Endometrial microvascular endothelial cells (primary cell): ENCODE data around the gene TPR. TPM values are rescaled to one million over a fixed set of nuclear protein-coding genes. Genes with fewer than 3 reads are reported as not detected.

Experiments used
- in situ Hi-C: cut with HindIII; loops from 2 replicates; pipeline ENCODE4 v1.10.0; 2017; ENCODE audit warnings: low sequenced_read_pairs, low pct_unique_long_range_greater_than_20kb; ENCODE audit errors: inconsistent ontology term
- total RNA-seq: library from RNA; depleted of rRNA; stranded (reverse); fragments of >200 nt; gene quantifications from one replicate; pipeline ENCODE4 v1.2.3, GENCODE V29; 2015; ENCODE audit errors: inconsistent ontology term

TPR gene
- total RNA-seq, 1 donor from 2014 or later = 52.2 TPM

DNA sequence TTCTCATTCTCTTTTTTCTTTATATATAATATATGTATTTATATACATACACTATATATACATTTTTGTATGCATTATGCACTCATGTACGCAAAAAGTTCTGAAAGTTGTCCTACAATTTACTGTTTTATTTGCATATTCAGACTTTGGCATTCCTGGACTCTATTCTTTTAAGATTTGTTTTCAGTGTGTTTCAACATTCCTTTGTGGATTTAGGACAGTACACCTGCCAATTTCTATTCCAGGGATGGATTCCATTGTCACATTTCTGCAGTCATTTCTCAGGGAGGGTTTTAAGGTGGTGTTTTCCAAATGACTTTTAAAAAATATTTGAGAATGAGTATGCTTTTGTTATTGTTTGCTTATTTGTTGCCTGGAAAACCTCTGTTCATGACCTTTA, 76.2 kb downstream of the TPR start:
- in situ Hi-C loops = no loop called here

GRCh38 chr1:186297439-186298045, 77.5 kb downstream of the TPR start:
- in situ Hi-C loops = no loop called here

- in situ Hi-C loops = no loop called here
These were observed 79.1 kb downstream of the TPR start, which contains the start of gene PRG4 for GRCh38 chr1:186295980-186296379. TSS of gene PRG4 (plus strand) at chr1:186296279.

DNA sequence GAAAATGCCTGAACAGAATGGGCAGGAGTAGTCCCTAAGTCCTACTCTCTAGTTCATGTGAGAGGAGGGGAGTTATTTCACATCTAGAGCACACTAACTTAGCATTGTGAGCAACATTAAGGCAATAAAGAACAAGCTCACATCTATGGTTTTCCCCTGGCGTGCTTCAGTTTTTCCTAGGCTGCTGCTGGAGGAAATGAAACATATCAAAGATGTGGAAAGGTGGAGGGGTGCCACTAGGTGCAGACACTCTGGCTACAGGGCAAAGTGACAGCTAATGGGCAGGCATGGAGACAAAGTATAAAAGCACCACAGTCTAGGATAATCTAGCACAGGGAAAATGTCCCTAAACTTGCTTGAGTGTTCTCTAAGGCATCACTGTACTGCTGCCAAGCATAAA, 82.2 kb downstream of the TPR start:
- in situ Hi-C loops = no loop called here

- in situ Hi-C loops = no loop called here
These were observed 83.8 kb downstream of the TPR start for GRCh38 chr1:186291271-186291670.

DNA sequence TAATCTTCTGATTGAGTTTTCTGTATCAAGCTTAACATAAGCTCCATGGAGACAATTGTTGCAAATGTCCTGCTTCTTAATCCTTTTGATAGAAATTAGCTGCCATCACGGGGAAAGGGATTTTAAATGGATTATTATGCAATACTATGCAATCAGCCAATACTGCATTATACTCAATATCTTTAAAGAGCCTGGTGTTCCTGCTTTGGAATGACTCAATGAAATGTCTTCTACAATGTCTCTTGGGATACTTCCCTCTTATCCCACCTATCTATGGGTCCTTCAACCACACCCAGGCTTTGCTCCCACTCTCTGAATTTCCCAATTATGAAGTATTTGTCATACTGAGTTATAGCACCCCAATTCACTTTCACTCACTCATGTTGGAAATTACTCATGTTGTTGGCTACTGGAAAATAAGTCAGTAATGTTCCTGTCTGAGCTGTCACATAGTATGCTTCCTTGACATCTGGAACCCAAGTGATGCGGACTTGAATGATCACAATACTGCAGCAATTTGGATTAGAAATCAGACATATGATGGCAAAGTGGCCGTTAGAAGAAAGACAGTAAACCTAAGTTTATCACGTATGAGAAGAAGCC, 85.0 kb downstream of the TPR start:
- in situ Hi-C loops = no loop called here

DNA sequence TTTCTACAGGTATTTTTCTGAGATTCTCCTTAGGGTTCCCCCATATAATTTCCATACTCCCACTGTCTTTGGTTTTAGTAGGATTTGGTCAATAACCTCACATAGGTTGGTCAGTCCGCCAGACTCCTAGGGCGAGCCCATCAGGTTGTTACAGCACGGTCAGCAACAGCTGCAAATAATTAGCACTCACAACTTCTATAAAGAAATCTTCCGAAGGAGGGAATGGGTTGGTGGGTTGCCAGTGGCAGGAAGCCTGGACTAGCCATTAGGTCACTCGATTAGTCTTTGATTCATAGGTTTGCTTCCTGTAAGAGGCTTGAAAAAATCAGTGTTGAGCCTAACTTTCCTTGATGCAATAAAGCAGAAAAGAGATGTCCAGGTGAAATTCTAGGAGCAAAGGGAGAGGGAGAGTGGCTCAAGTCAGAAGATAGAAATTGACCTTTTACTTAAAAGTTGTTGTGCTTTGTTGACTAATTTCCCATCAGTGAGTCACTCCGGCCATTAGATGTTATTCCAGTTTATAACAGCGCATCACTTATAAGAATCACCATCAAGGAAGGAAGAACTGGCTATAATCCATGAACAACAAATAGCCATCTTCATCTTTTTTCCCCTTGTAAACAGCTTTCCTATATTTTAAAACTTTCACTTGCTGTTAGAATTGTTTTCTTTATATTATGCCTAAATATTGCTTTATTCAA, 88.3 kb downstream of the TPR start:
- in situ Hi-C loops = no loop called here

- in situ Hi-C loops = no loop called here
These were observed 91.7 kb downstream of the TPR start for GRCh38 chr1:186283374-186283773.

DNA sequence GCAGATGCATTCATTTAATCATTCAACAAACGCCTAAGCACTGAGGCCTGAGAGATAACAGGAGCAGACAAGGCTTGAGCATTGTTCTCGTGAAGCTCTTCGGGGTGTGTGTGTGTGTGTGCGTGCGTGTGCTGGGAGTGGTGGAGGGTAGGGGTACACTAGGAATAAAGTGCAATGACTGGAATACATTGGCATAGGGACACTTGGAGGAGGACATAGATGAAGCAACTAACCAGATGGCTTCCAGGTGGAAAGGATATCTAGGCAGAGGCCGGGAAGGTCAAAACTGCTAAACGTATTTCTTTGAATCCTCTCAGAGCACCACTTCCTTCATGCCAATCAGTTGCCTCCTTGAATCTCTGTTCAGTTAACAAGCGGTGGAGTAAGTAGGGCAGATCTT, 92.6 kb downstream of the TPR start:
- in situ Hi-C loops = no loop called here

GRCh38 chr1:186275822-186276221, 99.2 kb downstream of the TPR start:
- in situ Hi-C loops = no loop called here

DNA sequence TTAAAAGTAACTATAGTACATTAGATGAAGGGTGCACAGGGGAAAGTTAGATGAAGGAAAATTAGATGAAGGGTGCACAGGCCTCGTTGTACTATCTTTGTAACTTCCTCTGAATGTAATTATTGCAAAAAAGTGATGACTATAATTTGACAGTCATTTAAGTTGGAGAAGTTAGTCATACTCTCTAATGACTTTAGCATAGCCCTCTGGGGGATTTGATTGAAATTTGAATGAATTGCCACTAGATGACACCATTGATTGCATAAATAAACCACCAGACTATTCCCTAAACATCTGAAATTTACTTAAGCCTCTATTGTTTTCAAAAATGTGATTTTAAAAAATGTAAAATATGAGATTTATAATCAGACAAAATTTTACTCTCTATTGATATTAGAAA, 102.6 kb downstream of the TPR start:
- in situ Hi-C loops = no loop called here

- in situ Hi-C loops = no loop called here
These were observed 104.0 kb downstream of the TPR start for GRCh38 chr1:186271032-186271431.

Other genes with a start within 250 kb of the TPR start
- not detected for gene PRG4, start 79.0 kb downstream of the TPR start, total RNA-seq
- 10.5 TPM for gene ODR4, start 585 bp upstream of the TPR start, total RNA-seq
- gene PDC, start 85.9 kb upstream of the TPR start, total RNA-seq = not detected